HCEC 1CT (cell line): ENCODE results near the gene COX17.

ENCODE experiments used
- DNase-seq: peaks from one replicate; pipeline ENCODE4 v3.0.0-alpha.2; 2017

The COX17 gene

DNA sequence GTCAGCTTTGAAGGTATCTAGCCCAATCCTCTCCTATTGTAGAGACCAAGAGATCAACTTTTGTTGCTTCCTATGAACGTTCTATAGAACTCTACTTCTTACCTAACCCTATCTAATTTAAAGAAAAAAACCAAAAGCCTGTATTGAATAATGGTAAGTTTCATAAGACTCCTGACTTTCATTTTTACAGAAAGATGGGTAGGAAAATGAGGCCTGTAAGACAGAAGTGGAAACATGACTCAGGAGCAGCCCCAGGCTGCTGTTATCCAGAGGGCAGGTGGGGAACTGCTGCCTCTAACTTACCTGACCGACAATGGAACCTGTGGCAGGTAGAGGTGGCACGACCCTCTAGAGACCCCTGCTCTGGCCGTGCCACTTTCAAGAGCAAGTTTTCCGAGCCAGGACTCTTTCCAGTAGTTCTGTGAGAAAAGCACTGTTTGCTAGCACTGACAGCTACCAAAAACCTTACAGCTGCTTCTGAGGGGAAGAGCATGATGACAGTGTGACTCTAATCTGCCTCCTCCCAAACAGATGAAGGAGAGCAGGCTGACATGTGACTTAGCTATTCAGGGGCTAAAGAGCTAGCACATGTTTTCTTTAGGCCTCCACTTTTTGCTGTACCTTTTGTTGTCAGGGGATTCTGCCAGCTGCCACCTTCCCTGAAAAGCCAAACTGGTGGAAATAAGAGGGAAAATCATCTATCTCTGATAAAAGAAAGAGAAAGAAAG is 34.3 kb downstream of the COX17 start:
- DNase-seq = peak; percentile 54

DNA sequence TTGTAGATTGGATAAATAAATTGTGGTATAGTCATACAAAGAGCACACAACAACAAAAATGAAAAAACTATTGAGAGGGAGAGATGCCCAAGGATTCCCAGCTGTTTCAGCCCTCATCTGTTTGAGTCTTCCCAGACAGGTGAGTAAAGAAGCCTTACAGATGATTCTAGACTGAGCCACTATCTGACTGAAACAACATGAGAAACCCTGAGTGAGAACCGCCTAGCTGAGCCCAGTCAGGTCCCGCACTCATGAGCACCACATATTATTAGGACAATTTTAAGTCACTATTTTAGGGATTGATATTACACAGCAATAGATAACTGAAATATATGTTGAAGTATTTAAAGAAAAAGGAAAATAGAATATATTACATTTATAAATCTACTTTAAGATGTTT is 35.8 kb downstream of the COX17 start:
- no peak for DNase-seq

DNA sequence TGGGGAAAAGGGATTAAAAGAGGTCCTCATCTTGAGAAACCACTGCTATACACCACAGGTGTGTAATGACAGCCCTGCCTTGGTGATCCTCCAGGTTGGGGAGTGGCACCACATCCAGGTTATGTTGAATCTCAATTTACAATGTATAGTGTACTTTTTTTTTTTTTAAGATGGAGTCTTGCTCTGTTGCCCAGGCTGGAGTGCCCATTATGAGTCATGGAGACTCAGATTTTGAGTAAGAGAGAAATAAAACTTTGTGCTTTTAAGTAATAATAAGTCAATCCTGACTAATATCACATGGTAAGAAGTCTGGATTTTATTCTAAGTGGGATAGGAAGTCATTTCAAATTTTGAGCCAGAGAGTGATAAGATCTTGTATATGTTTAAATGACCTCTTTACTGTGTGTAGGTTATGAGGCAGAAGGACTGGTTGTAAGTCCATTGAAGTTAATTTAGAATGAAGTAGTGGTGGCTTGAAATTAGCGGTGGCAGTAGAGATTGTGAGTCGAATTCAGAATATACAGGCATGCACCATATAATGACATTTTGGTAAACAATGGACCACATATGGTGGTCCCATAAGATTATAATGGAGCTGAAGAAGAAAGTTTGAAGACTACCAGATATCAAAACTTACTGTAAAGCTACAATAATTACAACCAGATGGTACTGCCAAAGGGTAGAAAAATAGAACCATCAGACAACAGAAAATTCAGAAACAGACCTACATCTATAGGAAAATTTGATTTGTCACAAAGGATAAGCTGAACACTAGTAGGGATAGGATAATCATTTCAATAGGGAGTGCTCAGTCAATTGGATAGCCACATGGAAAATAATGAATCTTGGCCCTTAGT is 37.5 kb downstream of the COX17 start:
- DNase-seq = no peak

DNA sequence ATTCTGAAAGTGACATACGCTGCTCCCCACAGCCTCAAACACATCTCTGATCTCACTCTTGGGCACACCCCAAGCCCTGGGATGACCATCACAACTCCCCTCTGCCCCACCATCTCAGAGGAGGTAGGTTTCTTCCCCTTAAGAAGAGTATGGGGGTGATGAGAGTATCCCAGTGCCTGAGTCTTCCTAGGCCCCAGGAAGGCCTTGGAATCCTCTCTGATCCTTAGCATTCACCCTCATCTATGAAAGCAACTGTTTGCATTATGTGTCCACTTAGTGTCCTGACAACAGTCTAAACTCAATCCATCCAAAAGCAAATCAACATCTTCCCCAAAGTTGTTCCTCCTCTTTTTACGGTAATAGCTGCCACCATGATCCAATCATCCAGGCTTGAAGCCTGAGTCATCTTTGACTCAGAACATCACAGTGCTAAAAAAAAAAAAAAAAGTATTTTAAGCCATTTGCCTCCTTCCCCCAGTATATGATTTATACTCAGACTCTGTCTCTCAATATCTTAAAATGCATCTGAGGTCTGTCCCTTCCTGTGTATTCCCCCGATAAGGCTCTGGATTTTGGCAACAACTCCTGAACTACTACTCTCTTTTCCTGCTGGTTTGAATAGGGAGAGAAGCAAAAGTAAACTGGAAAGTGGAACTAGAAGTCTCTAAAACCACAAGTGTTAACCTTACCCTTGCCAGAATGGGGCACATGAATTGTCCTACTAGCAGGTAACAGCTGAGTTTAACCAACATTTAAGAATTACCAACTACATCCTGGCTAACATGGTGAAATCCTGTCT is 39.3 kb downstream of the COX17 start:
- DNase-seq = peak; percentile 84

DNA sequence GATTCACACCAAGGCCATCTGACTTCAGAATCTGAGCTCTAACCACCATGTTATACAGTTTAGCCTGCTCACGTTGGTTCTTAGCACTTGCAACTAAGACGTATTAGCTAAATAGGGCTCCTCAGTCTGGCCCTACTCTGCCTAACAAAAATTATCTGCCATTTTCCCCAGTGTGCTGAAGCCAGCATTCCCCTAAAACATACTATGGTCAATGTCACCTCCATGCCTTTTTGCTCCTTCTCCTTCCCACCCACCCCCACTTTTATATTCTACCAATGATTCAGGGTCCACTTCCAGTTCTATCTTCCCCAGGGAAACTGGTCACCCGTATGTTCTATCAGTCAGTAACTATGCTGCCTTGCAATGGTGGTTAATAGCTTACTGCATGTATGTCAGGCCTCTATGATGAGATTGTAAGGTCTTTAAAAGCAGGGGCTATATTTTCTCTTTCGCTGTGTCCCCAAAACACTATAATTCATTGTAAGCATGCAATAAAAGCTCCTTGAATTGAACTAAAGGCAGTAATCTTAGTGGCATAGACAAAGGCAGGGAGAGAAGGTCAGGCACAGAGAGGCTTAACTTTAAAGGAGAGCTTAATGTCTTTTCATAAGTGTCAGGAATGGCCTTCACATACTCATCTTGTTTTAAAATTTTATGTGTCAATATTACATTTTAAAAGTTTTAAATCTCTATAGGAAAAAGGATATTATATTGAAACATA is 40.2 kb downstream of the COX17 start:
- DNase-seq = no peak

DNA sequence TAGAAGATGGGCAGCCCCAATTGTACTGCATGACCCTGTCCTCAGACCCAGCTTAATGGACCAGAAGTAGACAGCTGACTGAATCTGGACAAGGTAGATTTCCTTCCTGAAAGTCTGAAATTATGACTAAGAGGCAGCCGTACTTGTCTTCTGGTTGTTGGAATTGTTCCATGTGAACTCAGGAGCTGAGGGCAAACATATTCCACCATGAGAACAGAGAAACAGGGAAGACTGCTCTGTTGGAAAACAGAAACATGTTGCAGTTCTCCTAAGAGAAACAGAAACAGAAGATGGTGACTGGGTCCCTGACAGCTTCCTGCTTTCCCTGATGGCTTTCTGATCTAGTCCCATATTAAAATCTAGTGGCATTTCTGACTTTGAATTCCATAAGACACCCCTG is 41.0 kb downstream of the COX17 start:
- DNase-seq = peak; percentile 35

DNA sequence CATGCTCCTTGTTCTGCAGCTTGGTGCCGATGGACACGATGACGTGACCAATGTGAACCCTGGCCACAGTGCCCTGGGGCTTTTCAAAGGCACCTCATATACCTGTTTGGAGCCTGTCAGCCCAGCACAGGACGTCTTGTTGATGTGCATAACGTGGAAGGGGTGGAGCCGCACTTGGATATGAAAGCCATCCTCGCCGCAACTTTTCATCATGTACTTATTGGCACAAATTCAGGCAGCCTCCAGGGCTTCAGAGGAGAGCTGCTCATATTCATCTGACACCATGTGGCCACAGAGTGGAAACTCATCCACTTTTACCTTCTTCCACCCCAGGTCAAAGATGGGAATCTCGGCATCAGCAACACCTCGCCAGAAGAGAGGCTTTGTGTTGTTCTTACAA is 41.5 kb downstream of the COX17 start:
- no peak for DNase-seq

DNA sequence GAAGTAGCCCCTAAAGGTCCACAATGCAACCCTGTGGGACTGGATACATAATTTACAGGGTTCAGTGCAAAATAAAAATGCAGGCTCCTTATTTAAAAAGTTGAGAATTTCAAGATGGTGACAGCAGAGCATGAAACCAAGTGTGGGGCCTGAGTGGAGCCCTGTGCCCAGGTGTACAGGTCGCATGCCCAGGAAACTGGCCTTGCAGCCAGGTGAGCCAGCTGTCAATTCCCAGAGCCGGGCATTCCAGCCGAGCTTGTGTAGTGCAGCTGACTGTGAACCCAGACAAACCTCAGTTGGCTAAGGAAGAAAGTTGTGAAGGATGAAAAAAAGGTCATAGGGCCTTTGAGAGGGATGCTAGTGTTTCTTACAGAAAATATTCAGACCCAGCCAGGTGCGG is 44.4 kb downstream of the COX17 start:
- DNase-seq = no peak

DNA sequence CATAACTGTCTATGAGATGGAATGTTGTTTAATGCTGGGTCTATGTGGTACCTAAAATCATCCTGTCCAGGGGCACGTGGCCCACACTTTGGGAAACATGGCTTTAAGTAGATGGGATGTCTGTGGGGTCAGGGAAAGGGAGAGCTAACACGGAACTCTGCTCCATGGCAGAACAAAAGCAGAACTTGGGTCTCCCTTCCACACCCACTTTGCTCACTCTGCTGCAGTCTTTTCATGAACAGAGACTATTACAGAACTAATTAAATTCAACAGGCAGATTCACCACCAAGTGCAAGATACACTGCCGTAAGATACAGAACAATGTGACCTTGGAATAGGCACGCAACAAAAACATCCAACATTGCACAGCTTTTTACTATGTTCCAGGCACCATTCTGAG is 45.0 kb downstream of the COX17 start:
- no peak for DNase-seq

DNA sequence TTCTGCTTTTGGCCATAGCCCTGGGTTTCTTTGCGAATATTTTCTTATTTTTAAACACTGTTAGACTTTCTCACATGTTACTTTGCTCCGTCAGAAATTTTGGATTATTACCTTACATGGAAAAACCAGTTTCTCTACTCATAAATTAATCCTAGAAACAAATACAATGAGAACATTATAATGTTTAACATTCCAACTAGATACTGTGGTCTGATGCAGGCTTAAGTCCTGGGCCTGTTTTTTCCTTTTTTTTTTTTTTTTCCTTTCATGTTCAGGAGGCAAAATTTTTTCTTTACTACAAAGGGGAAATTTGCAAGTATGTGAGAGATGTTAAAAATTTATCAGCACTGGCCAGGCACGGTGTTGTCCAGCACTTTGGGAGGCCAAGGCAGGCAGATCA is 45.7 kb downstream of the COX17 start:
- DNase-seq = no peak

DNA sequence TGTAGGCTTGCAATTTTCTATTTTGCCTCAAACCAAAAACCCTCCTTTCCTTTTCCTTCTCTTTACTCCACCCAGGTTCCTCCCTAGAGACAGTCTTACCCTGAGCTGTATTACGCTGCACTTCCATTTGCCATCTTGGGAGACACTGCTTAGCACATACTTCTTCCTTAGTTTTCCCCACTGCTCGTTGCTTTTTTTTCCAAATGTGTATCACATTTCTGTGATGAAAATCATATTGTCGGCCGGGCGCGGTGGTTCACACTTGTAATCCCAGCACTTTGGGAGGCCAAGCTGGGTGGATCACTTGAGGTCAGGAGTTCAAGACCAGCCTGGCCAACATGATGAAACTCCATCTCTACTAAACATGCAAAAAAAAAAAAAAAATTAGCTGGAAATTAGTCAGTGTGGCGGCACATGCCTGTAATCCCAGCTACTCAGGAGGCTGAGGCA is 46.3 kb downstream of the COX17 start:
- no peak for DNase-seq

DNA sequence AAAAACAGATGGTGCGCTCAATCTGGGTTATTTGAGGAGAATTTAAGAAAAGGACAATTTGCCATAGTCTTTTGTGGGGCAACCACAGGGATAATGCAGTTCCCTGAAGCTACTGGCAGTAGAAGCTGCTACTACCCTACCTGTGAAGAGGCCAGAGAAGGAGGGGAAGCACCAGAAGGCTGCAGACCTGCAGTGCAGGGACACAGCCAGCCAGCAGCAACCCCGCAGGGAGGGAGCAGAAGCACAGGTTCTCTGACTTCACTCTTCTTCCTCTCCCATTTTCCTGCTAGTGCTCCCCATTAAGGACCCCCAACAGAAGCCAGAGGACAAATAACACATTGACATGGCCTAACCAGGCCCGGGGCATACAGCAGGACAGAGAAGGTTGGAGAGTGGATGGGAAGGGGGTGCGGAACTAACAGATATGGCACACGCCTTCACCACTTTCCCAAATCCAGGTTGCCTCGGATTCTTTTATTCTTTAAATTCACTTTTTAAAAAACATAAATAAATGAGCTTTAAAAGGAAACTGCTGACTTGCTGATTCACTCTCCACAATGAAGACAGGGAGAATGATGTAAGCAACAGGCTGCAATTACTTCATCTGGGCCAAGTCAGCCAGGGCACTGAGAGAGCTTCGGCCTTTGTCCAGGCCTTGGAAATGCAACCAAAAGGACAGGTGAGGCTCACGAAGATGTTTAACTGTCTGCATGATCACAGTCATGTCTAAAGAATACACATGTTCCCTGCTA is 46.9 kb downstream of the COX17 start:
- DNase-seq = peak; percentile 78

DNA sequence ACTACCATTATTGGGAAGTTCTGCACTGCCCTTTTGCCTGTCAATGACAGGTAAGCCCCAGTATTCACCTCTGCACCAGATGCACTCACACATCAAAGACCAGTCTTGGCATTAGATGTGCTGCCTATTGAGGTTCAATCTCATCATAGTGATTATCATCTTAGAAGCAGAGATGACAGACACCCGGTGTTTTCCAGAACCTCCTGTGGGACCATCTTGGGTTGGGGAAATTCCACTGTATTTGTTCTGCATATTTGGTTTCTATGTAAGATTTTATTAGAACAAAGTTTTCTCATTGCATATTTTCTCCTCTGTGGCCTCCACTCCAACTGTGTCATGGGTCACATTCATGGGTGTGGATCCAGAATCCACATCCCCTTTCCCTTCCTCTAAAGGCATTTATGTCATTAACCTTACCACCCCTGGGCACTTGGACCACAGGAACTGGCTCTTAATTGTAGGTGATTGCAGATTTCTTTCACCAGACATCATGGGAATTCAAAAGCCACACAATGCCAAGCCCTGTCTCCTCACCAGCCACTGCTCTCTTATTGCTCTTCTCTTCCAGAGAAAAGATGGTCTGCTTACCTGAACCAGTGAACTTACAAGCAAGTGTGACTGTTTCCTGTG is 48.3 kb downstream of the COX17 start:
- no peak for DNase-seq

DNA sequence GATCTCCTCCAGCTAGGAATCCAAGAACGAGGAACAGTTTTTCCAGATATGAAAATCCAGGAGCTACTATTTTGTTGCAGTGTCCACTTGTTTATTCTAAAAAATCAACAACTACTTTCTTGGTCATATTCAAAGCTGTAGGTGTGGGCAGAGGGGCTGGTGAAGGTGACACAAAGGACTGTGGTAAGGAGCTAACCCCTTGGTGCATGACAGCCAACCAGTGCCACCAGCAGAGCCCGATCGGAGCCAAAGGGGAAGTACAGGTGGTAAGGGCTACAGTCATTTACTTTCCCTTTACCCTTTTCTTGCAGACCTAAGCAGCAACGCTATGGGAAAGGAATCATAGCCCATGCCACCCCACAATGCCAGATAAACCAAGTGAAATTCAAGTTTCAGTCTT is 48.8 kb downstream of the COX17 start:
- DNase-seq = no peak

DNA sequence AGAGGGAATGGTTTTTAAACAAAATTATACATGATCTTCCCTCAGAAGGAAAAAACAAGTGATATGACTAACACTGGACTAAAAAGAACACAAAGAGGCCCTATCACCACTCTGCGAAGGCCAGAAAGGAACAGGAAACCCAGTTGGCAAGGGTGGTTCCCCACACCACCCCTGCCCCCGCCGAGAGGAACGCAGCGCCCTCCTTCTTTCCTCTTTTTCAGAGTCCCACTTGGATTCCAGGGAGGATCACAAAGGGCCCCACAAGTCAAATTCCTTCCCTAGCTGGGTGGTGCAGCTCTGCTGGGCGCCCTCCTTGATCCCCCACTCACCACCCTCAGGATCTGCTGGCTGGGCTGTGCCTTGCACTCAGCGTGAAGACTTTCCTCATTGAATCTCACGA is 49.7 kb downstream of the COX17 start:
- DNase-seq = no peak

DNA sequence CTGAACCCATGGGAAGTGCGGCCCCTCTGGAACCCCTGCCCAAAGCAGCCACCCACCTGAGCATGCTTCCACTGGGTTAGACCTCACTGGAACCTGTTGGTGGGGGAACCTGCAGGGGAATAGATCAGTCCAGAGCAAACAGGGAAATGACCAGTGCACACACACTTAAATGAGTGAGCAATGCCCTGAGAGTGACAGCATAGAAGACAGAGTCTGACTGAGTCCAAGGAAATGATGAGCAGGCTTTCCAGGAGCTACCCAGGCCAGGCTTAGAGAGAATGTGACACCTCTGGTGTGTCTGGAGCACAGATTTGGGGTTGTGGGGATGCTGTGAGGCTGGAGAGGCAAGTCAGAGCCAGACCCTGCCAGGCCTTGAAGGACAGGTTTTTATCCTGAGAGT is 51.0 kb downstream of the COX17 start:
- DNase-seq = no peak

DNA sequence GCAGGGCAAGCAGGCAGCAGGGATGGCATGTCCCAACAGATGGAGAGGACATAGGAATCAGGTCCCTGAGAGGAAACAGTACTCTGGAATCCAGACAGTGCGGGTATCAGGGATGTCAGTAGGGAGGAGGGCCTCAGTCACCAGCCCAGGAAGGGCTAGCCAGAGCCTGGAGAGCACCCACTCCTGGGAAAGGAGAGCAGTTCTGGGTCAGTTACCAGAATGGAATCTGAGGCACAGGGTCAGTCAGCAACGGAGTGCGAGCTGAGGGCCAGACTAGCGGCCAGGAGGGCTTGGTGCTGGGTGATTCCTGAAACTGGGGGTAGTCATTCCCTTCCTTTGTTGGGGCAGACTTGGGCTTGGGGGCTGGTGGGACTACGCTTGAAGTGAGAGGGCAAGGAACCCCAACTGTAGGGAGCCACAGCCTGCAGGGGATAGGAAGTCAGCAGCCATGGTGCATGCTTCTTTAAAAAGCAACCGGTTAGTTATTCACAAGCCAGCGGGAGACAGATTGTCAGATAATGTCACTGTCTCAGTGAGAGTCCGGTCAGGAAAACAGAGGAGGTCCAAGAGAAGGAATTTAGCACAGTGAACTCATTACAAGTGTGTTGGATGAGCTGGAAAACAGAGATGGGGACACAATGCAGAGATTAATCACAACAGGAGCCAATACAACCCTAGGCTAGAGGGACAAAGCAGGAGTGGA is 51.6 kb downstream of the COX17 start:
- DNase-seq = no peak

DNA sequence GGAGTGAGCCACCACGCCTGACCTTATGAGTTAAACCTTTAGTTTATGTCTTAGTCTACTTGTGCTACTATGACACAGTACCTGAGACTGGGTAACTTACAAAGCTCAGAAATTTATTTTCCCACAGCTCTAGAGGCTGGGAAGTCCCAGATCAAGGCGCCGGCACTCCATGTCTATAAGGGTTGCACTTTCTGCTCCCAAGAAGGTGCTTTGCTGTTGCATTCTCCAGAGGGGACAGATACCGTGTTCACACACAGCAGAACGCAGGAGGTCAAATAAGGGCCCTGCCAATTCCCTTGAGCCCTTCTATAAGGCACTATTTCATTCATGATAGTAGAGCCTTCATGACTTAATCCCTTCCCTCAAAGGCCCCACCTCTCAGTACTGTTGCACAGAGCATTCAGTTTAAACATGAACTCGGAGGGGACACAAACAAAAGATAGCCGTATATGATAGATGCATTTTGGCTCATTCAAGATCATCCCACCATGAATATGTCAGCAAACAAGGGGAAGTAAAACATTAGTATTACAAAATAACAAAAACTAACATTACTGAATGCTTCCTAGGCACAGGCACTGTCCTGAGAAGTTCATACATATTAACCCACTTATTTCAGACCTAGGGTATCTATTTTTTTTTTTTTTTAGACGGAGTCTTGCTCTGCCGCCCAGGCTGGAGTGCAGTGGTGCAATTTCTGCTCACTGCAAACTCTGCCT is 53.0 kb downstream of the COX17 start:
- DNase-seq = no peak

DNA sequence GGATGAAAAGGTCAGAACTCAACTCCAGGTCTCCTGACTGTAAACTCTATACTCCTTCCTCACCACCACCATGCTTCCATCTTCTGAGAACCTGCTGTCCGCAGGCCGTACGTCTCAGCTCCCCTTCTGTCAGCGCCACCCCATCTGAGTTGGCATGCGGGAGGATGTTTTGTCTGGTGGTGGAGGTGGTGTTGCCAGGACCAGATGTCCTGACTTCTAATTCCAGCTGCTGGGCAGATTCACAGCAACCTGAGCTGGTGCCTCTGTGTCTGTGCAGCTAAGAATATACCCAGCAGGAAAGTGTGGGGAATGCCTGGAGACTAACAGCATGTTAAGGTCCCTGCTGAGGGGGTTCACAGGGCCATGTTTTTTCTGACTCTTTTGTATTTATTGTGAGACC is 56.3 kb downstream of the COX17 start:
- DNase-seq = no peak
